ENCODE measurements around the gene DSCAM. TPM values are rescaled to one million over a fixed set of nuclear protein-coding genes. Genes with fewer than 3 reads are reported as not detected.

Gene DSCAM
- polyA plus RNA-seq, 4 donors, result 0.06 to 0.13 (median 0.11) TPM

DNA sequence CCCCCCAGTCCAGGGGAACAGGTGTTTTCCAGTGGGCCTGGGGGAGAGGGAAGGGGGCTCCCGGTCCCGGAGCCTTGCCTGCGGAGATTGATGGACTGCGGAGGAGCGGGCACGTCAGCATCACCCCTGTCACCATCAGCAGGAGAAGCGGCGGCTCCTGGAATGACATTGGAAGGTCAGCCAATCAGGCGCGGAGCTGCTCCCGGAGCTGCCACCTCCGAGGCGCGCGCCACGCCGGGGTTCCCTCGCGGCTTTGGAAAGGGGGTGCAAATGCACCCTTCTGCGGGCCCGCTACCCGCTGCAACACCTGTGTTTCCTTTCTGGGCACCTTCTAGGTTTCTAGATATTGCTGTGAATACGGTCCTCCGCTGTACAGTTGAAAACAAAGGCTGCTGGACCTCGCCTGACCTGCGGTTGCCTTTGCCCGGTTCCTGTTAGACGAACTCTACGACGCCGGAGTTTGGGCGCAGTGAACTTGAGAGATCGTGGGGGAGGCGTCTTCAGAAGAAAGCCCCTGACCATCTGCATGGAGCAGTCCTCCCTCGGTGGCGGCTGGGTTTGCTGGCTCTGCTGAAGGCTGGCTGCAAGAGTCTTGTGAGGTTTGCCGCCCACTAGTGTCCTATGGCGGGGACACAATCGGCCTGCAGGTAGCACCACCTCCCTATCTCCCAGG lies 5.3 kb downstream of the DSCAM start:
- DNase-seq (ENCODE audit: low read depth in 4 of 4, low spot score in 3 of 4), result peak; percentile 33 to 54 (median 44)

DNA sequence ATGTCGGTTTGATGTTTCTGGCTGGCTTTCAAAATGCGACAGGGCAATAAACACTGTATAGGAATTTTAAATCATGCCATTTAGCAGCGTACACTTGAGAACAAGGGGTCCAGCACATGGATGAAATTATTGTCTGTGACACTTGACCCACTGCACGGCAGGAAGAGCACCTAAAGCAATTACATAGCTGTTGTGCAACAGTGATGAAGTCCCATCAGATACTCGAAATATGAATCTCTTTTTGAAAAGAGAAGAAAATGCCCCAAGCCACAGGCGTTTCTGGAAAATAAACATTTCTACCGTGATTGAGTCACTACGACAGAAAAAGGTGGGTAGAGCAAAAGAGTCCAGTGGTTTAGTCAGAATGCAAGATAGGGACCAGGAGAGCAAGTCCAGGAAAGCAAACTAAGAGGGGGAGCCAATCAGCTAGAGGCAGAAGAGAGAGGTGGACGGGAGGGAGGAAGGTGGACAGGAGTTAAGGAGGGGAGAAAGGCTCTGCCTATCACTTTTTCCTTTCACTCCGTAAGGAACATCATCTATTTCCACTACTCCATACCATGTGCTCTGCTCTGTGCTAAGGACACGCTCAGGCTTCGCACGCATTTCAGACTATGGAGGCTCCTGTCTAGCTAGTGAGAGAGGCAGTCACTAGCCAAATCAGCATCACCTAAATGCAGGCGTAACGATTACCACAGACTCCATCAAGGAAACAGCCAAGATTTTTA lies 6.4 kb downstream of the DSCAM start:
- DNase-seq (ENCODE audit: low read depth in 4 of 4, low spot score in 3 of 4), result no peak

DNA sequence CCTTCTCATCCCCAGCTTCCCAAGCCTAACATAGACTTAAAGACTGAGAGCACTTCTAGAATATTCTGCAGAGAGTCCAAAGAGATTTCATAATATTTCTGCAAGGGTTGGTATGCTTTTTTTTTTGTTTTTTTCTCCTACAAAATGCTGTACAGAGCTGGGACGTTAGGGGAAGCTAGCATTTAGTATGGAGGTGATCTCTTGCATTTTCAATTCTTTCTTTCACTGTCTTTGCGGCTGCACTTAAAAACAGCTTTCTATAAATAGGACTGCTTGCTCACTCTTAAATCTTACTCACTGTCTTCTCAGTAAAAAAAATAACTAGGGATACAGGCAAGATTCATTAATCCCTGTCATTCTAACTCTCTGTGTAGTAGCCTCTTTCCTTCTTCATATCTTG lies 7.4 kb downstream of the DSCAM start:
- no peak for DNase-seq (ENCODE audit: low read depth in 4 of 4, low spot score in 3 of 4)

DNA sequence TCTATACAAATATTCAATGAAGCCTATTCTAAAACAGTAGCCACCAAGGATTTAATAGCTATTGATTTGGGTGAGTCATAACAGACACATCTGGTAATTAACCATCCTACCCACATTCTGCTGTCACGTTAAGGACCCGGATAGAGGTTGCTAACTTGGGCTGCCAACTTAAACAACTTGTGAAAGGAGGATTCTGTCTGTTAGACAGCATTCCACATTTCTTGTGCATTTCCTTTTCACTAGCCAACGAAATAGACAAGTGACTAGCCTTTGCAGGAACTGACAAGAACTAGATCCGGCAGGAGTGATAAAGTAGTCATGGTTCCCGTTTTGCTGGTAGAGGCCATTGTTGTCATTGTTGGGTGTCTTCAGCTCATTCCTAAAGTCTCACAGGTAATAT lies 9.5 kb downstream of the DSCAM start:
- DNase-seq (ENCODE audit: low read depth in 4 of 4, low spot score in 3 of 4), result no peak

DNA sequence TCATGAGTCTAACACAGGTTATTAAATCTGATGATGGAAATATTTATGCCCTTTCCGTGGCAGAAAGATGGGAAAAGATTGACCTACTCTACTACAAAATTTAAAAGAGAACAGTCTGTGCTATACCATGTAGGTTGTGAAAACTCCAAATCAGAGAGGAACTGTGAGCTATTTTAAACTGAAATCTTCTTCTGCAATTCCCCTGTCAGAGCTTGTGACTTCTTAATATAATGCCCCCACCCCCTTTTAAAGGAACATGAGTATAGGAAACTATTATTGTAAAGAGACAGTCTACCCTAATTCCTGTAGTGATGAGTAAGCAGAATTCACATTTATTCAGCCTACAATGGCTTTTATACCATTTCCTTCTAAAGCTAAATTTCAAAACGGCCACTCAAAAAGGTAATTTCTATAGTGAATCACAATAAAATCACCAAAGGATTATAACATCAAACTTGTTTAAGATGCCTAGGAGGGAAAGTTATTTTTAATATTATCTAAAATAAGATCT lies 11.7 kb downstream of the DSCAM start:
- DNase-seq (ENCODE audit: low read depth in 4 of 4, low spot score in 3 of 4), result no peak

DNA sequence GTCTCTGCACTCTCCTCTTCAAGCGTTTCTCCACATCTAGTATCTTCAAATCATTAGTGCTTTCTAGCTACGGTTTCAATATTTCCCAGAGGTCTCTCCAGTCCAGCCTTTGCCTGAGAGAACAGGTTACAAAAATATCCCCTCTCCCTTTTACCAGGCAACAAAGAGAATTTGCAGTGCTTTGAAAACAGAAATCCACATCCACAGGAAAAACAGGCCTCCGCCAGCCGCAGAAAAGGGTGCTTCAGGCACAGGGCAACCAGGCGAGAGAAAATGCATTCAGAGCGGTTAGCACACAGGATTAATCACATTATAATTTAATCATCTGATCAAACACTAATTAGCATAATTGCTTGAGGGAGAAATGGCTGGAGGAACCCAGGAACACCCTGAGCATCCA lies 13.8 kb downstream of the DSCAM start:
- no peak for DNase-seq (ENCODE audit: low read depth in 4 of 4, low spot score in 3 of 4)

DNA sequence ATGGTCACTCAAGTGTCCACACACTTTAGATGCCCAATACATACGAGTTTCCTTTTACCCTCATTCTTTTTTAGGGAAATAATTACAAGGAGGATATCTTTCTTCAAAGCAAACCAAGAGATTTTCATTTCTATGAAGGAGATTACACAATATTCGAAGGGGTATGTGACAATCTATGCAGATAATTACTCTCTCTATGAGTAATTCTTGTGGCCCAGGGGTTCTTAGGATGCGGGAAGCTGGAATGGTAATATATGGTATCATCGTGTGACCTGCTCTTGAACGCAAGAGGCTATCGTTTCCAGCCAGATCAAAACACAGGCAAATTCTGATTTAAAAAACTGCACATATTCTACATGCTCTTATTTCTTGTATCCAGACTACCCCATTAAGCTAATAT lies 14.6 kb downstream of the DSCAM start:
- no peak for DNase-seq (ENCODE audit: low read depth in 4 of 4, low spot score in 3 of 4)

DNA sequence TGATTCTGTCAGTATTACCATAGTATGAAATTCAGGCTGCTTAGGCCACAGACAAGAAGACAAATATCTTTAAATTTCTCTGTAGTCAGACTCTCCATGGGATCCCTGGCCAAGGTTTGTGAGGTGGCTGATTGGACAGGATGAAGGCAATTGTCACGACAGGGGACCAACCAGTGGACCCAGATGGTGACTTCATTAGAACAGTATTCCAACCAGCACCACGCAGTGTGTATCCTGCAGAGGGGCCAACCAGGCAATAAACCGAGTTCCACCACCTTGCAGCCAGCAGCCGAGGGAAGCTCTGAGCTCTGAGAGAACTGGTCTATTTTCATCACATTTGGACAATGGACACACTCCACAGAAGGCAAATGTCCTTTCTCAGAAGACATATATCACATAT lies 16.1 kb downstream of the DSCAM start:
- DNase-seq (ENCODE audit: low read depth in 4 of 4, low spot score in 3 of 4), result no peak

DNA sequence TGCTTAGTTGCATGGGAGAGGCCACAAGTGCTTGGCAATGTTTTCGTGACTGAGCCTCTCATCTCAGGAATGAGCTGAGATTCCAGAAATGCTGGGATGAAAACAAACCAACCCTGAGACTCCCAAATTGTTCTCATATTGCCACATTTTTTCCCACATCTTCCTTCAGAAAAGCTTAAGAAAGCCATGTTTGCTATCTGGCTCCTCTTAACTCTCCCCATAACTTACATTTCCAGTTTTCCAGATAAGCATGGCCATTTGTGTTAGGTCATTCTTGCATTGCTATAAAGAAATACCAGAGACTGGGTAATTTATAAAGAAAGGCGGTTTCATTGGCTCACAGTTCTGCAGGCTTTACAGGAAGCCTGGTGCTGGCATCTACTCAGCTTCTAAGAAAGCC lies 17.2 kb downstream of the DSCAM start:
- DNase-seq (ENCODE audit: low read depth in 4 of 4, low spot score in 3 of 4), result no peak

DNA sequence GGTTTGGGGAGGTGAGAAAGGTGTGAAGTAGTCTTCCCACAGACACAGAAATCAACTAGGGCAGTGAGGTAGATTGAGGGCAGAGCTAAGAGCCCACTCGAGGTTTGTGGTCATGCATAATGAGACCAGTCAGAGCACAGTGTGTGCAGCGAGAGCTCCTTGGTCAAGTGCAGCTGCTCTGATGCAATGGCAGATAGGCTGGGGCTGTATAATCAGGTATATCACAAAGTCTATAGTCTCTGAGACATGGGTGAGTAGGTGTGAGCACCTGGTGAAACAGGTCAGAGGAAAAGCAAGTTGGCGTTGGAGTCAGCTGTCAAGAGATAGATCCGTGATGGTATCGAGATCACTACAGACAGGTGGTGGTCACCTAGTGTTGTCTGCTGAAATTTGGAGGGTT lies 17.6 kb downstream of the DSCAM start:
- DNase-seq (ENCODE audit: low read depth in 4 of 4, low spot score in 3 of 4), result no peak

DNA sequence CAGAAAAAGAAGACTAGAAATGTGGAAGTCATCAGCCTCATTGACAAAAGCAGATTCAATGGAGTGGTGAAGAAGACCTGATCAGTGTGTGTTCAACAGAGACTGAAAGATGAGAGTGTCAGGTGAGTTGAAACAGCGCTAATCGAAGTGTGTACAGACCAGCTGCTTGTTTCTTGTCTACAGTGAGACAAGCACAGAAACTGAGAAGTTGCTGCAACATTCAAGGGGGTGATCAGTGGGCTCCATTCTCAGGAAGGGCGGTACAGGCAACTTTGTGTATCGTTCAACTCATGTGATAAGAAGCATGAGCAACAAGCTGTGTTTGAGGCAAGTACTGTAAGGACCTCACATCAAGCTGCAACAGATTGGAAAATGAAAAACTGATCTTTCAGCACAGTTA lies 19.4 kb downstream of the DSCAM start:
- no peak for DNase-seq (ENCODE audit: low read depth in 4 of 4, low spot score in 3 of 4)

DNA sequence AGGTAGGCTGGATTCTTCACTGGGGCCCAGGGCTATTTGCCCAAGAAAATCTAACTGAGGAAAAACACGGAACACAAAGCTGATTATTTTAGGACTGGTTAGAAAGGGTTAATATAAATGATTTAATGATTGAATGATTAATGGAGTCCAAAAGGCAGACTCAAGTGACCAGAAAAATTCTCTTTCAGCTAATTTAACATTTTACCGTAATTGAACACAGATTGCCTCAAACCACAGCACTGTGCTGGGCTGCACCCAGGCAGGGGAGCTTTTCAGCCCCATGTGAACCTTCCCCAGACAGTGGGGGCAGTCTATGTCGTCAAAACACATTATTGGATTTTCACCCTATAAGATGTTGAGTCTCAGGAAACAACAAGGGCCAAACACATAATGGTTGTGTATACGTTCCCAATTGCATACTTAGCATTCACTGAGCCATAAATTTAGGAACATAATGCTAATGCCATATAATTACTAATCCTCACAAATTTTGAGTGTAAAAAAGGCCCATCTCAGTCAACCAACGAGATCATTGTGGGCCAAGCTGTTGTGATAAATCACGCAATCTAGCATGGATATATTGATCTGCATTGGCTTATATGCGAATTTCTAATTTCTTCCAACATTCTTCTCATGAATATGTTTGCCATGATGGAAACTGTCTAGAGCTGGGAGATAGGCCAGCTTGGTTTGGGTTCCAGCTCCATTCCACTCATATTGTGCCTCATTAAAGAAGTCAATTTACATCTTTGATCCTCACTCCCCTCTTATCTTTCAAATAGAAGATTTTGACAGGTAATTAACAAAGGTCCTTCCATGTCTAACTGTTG lies 27.7 kb downstream of the DSCAM start:
- DNase-seq (ENCODE audit: low read depth in 4 of 4, low spot score in 3 of 4), result no peak

DNA sequence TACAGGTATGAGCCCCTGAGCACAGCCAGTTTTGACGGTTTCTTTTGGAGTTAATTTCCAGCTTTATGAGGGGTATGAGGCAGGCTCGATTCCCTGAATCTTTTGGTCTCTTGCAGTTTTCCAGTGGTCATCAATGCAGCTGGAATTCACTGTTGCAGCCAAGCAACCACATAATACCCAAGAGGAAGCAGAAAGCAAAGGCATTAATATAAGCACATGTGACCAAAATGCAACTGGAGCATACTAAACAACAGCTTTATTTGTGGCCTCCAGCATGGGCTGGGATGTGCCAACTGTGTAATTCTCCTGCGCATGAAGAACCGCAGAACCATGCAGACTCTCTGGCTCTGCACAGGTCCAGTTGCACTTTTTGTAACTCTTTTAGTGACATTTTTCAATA lies 33.0 kb downstream of the DSCAM start:
- DNase-seq (ENCODE audit: low read depth in 4 of 4, low spot score in 3 of 4), result no peak

DNA sequence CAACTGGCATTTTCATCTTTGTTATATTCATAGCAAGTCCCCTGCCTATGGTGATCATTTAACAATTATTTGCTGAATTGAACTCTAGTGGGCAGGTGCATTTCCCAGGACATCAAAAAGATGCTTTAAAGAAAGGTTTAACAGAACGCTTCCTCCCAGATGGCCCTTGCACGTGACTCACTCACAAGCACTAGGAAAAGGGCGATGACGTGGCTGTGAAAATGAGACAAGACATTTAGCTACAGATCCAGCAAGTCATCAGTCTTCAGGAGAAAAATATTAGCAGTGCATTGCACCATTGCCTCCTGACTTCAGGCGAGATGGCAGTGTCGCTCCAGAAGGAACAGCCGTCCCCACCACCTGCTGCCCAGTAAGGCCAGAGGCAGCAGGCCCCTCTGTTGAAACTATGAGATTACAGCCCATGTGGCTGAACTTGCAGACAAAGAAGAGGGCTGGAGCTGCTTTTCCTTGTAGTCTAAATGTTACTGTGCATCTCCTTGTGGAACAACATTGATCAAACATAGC lies 37.2 kb downstream of the DSCAM start:
- DNase-seq (ENCODE audit: low read depth in 4 of 4, low spot score in 3 of 4), result no peak

DNA sequence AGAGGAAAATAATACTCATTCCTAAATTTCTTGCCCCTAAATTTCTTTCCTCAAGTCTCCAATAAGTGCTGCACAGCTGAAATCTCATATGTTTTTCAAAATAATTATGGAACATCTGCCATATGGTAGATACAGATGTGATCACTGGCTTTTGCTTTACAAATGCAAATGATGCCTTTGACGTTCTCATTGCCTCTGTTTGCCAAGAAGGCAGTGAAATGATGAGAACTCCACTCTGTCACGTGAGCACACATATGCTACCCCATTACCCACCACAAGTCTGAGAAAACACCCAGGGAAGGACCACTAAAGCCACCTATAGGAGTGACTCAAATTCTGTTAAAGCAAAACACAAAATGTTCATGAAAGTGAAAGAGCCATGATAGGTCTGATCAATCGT lies 43.9 kb downstream of the DSCAM start:
- DNase-seq (ENCODE audit: low read depth in 4 of 4, low spot score in 3 of 4), result no peak

DNA sequence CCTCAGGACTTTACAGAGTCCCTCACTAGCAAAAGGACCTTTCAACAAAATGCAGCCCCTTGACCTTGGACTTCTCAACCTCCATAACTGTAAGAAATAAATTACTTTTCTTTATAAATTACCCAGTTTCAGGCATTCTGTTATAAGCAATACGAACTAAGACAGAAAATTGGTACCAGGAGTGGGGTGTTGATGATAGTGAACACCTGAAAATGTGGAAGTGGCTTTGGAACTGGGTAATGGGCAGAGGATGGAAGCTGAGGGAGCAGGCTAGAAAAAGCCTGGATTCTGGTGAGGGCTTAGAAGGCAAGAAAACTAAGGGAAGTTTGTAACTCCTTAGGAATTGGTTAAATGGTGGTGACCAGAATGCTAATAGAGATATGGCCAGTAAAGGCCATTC lies 46.8 kb downstream of the DSCAM start:
- DNase-seq (ENCODE audit: low read depth in 4 of 4, low spot score in 3 of 4), result no peak

DNA sequence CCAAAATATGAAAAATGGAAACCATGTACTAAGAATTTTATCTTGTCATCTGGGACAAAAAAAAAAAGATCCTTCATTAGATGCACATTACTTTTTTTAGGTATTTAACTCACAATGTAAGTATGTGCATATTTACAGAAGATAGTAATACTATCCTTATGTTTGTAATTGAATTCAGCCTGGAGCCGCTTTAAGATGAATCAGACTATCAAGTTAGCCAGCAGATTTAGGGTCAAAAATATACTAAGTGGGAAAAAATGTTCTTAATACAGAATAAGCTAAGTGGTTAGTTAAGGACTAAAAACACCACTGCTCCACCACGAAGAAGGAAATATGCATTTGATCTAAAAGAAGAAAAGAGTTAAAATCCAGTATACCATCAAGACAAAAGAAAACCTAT lies 49.1 kb downstream of the DSCAM start:
- DNase-seq (ENCODE audit: low read depth in 4 of 4, low spot score in 3 of 4), result no peak

DNA sequence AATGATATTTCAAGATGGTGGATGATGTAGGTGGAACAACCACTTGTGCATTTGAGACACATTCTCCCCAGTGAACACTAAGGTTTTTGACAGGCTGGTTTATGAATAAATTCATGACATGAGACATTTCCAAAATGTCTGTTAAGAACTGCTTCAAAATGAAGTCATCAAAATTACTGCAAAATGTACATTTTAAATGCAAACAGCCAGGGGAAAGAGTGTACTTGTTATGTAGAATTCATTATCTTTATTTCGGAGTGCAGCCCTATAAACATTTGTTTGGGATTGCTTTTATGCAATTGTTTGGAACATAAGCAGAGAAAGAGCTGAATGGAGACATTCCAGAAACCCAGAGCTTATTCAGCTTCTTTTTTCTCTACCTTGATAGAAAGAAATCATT lies 49.5 kb downstream of the DSCAM start:
- no peak for DNase-seq (ENCODE audit: low read depth in 4 of 4, low spot score in 3 of 4)

DNA sequence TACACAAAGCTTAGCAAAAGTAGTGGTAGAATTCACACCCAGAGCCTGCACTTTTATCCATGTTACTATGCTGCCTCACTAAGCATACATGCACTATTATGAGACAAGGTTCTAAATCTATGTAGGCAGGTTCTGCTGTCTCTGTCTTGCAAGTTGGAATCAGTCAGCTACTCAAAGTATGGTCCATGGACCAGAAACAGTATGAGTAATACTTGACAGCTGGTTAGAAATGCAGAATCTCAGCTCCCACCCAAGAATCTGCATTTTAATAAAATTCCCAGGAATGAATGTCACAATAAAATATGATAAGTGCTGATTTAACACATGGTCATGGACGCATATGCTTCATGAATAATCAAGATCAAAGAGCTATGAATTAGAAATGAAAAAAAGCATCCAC lies 50.5 kb downstream of the DSCAM start:
- DNase-seq (ENCODE audit: low read depth in 4 of 4, low spot score in 3 of 4), result no peak

DNA sequence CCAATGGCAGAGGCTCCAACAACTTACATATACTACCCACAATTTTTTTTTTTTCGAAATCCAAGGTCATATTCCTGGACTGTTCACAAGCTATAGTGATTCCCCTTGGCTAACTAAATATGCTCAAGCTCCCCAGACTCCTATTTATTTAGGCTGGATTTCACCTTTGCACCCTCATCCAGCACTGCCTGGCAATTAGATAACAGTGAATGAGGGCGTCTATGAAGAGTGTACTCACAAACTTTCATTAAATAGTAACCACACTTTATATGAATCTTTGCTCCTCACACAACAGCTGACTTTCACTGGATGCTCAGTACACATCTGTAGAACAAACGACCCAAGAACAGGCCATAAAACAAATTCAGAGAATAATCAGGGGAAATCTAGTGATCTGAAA lies 51.6 kb downstream of the DSCAM start:
- no peak for DNase-seq (ENCODE audit: low read depth in 4 of 4, low spot score in 3 of 4)
